22Rv1 (cell line): Measurements from ENCODE around the gene SLC35E4.

ENCODE experiments used
- CTCF ChIP-seq: fragments of 450-650 bp; IDR thresholded peaks from 2 replicates; pipeline ENCODE4 v1.5.1; 2017; ENCODE audit warnings: mild to moderate bottlenecking
- ZFX ChIP-seq: fragments of 450-650 bp; IDR thresholded peaks from 2 replicates; pipeline ENCODE4 v1.6.1; 2017; ENCODE audit warnings: antibody characterized with exemption, borderline replicate concordance

GRCh38 chr22:30635273-30636225 lies at the start of gene SLC35E4:
- TF ChIP-seq CTCF (no peak), ZFX (no peak)
